Panc1 (cell line): ENCODE data around the gene PREB. TPM values are rescaled to one million over a fixed set of nuclear protein-coding genes. Genes with fewer than 3 reads are reported as not detected.
A peak's percentile ranks its signal among the peaks of the same experiment; 100 is the strongest.

ENCODE experiments used
- ATAC-seq: fragments of 200-7000 bp; cut with Tn5 transposase; 2 replicates; pipeline ENCODE4 v1.9.1; 2020; ENCODE audit warnings: mild to moderate bottlenecking, moderate library complexity
- BruUV-seq: library from RNA; stranded (reverse); fragments of 400-500 nt; replicated peaks from 2 replicates; lab custom pipeline; 2021; lab: Mats Ljungman, UMichigan
- CTCF ChIA-PET: fragments of 300-600 bp; sonication (Branson Sonifier 250); formaldehyde crosslinking; loops from one replicate; lab custom pipeline; 2022; ENCODE audit warnings: antibody characterized with exemption; lab: Charles Lee
- POLR2A ChIA-PET: fragments of 300-600 bp; sonication (Branson Sonifier 250); formaldehyde crosslinking; loops from one replicate; lab custom pipeline; 2022; ENCODE audit warnings: antibody characterized with exemption; lab: Charles Lee
- DNase-seq: peaks from one replicate; pipeline ENCODE4 v3.0.0-alpha.2; 2010; ENCODE audit warnings: low read depth, low spot score
- H3K27ac ChIP-seq: 2 replicates; pipeline ENCODE4 v1.5.1; 2011; ENCODE audit warnings: mild to moderate bottlenecking, low read length, inconsistent platforms
- H3K27me3 ChIP-seq: fragments of 200-500 bp; sonication (Bioruptor generic); 2 replicates; pipeline ENCODE4 v1.6.0; 2014; ENCODE audit warnings: low read length, inconsistent platforms; ENCODE audit not compliant: control insufficient read depth, insufficient read depth
- H3K36me3 ChIP-seq: fragments of 200-500 bp; sonication (Bioruptor generic); 2 replicates; pipeline ENCODE4 v1.5.1; 2014; ENCODE audit warnings: inconsistent platforms, mild to moderate bottlenecking, low read length, moderate library complexity; ENCODE audit not compliant: control insufficient read depth, insufficient read depth
- H3K4me1 ChIP-seq: 2 replicates; pipeline ENCODE4 v1.5.1; 2011; ENCODE audit warnings: inconsistent platforms, mild to moderate bottlenecking, low read length, moderate library complexity; ENCODE audit not compliant: control insufficient read depth, insufficient read depth
- H3K4me3 ChIP-seq, 2 experiments: 2 replicates each; pipeline ENCODE4 v1.5.1; 2011 to 2012; ENCODE audit warnings: low read depth in 2 of 2, low read length in 2 of 2, mild to moderate bottlenecking in 2 of 2, inconsistent platforms in 1 of 2, moderate library complexity in 1 of 2
- H3K9me3 ChIP-seq: fragments of 200-500 bp; sonication (Bioruptor generic); 2 replicates; pipeline ENCODE4 v1.5.1; 2014; ENCODE audit warnings: low read depth, mild to moderate bottlenecking, inconsistent platforms, low read length, moderate library complexity; ENCODE audit not compliant: control insufficient read depth, insufficient read depth
- POLR2AphosphoS5 ChIP-seq: IDR thresholded peaks from 2 replicates; pipeline ENCODE4 v1.6.1; 2012; ENCODE audit warnings: mild to moderate bottlenecking, low read depth, low read length, moderate library complexity
- SIN3A ChIP-seq: IDR thresholded peaks from 2 replicates; pipeline ENCODE4 v1.6.1; 2012; ENCODE audit warnings: low read depth, mild to moderate bottlenecking, low read length, moderate library complexity, borderline replicate concordance; ENCODE audit not compliant: insufficient read depth
- TCF7L2 ChIP-seq: IDR thresholded peaks from 2 replicates; pipeline ENCODE4 v1.6.1; 2011; ENCODE audit warnings: mild to moderate bottlenecking, low read depth, low read length, inconsistent platforms
- in situ Hi-C: cut with HindIII; loops from 2 replicates; pipeline ENCODE4 v1.10.0; 2016; ENCODE audit warnings: low sequenced_read_pairs, low pct_unique_long_range_greater_than_20kb
- intact Hi-C: fragments of 100-400 bp; cut with micrococcal nuclease; formaldehyde crosslinking; loops from one replicate; pipeline ENCODE4 v1.10.0; 2022; ENCODE audit not compliant: unreplicated experiment
- total RNA-seq: library from RNA; stranded (reverse); gene quantifications from one replicate; pipeline ENCODE4 v1.2.1, GENCODE V29; 2021; ENCODE audit not compliant: unreplicated experiment
- TF ChIP-seq, protein P1 (sequence below): fragments of 450-650 bp; IDR thresholded peaks from 2 replicates; pipeline ENCODE4 v1.5.1; 2017; ENCODE audit warnings: mild to moderate bottlenecking
- TF ChIP-seq, protein P2 (sequence below), 2 experiments: IDR thresholded peaks; 2 replicates each; pipeline ENCODE4 v1.6.1; 2011 to 2012; ENCODE audit warnings: low read depth in 2 of 2, control low read depth in 1 of 2, low read length in 1 of 2, mild to moderate bottlenecking in 1 of 2, moderate library complexity in 1 of 2; ENCODE audit not compliant: insufficient read depth in 1 of 2

Gene PREB
- total RNA-seq, 1 experiment from 2014 or later, result 60.9 TPM

DNA sequence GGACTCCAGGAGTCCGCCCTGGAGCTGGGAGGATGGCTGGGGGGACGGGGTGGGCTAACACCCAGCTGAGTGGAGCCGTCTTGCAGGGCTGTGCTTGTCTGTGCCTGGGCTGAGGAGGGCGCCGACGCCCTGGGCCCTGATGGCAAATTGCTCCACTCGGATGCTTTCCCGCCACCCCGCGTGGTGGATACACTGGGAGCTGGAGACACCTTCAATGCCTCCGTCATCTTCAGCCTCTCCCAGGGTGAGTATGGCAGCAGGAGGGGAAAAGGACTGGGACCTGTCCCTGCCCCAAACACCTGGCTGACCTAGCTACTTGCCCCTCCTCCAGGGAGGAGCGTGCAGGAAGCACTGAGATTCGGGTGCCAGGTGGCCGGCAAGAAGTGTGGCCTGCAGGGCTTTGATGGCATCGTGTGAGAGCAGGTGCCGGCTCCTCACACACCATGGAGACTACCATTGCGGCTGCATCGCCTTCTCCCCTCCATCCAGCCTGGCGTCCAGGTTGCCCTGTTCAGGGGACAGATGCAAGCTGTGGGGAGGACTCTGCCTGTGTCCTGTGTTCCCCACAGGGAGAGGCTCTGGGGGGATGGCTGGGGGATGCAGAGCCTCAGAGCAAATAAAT lies 35.0 kb downstream of the PREB start:
- intact Hi-C loops, result loop anchor here (5.0 kb wide), 1 partner anchor 183 kb away; the partner anchor contains the start of gene TRIM54
- H3K27me3 ChIP-seq, result no peaks in the 10 kb centered on the region
- H3K27ac ChIP-seq, result no peak overlapping the region
- TF ChIP-seq TCF7L2 (no peak), POLR2AphosphoS5 (no peak), SIN3A (no peak)
- TF ChIP-seq, protein P1, sequence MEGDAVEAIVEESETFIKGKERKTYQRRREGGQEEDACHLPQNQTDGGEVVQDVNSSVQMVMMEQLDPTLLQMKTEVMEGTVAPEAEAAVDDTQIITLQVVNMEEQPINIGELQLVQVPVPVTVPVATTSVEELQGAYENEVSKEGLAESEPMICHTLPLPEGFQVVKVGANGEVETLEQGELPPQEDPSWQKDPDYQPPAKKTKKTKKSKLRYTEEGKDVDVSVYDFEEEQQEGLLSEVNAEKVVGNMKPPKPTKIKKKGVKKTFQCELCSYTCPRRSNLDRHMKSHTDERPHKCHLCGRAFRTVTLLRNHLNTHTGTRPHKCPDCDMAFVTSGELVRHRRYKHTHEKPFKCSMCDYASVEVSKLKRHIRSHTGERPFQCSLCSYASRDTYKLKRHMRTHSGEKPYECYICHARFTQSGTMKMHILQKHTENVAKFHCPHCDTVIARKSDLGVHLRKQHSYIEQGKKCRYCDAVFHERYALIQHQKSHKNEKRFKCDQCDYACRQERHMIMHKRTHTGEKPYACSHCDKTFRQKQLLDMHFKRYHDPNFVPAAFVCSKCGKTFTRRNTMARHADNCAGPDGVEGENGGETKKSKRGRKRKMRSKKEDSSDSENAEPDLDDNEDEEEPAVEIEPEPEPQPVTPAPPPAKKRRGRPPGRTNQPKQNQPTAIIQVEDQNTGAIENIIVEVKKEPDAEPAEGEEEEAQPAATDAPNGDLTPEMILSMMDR, result no peak
- TF ChIP-seq, protein P2, sequence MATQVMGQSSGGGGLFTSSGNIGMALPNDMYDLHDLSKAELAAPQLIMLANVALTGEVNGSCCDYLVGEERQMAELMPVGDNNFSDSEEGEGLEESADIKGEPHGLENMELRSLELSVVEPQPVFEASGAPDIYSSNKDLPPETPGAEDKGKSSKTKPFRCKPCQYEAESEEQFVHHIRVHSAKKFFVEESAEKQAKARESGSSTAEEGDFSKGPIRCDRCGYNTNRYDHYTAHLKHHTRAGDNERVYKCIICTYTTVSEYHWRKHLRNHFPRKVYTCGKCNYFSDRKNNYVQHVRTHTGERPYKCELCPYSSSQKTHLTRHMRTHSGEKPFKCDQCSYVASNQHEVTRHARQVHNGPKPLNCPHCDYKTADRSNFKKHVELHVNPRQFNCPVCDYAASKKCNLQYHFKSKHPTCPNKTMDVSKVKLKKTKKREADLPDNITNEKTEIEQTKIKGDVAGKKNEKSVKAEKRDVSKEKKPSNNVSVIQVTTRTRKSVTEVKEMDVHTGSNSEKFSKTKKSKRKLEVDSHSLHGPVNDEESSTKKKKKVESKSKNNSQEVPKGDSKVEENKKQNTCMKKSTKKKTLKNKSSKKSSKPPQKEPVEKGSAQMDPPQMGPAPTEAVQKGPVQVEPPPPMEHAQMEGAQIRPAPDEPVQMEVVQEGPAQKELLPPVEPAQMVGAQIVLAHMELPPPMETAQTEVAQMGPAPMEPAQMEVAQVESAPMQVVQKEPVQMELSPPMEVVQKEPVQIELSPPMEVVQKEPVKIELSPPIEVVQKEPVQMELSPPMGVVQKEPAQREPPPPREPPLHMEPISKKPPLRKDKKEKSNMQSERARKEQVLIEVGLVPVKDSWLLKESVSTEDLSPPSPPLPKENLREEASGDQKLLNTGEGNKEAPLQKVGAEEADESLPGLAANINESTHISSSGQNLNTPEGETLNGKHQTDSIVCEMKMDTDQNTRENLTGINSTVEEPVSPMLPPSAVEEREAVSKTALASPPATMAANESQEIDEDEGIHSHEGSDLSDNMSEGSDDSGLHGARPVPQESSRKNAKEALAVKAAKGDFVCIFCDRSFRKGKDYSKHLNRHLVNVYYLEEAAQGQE (IDR thresholded peaks at IDR 0.05; ENCODE audit: insufficient read depth in 1 of 2, low read depth in 2 of 2, low read length in 1 of 2), result no peak
- DNase-seq, result no peak
- no peak overlapping the region for H3K4me3 ChIP-seq
- no peaks in the 10 kb centered on the region for H3K9me3 ChIP-seq
- H3K4me1 ChIP-seq, result no peaks in the 10 kb centered on the region
- CTCF ChIA-PET, result interaction anchor here (0.5 to 1.2 kb wide), 2 partner anchors 63 to 92 kb away, joined by 3 to 4 read pairs; no protein-coding TSS in a partner anchor
- POLR2A ChIA-PET, result interaction anchor here (0.6 kb wide), 1 partner anchor 180 kb away, joined by 3 read pairs; no protein-coding TSS in a partner anchor
- BruUV-seq, result no TSS peak
- no peaks in the 10 kb centered on the region for H3K36me3 ChIP-seq
- peak; percentile 14; the same call in 1 of the 2 replicates for ATAC-seq
- in situ Hi-C loops, result no loop called here

DNA sequence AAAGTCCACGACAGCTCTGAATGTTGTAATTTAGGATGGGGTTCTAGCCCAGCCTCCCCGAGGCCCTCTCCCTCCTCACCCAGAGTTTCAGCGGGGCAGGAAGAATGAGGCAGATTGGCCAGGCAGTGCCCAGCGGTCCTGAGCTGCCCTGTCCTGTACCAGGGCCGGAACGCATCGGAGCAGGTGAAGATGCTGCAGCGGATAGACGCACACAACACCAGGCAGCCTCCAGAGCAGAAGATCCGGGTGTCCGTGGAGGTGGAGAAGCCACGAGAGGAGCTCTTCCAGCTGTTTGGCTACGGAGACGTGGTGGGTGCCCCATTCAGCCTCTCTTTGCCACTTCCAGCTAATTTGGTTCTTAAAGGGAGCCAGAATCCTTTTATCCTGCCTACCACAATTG lies 37.1 kb downstream of the PREB start:
- H3K9me3 ChIP-seq, result no peaks in the 10 kb centered on the region
- no peak for DNase-seq
- in situ Hi-C loops (no loop called here), intact Hi-C loops (loop anchor here (5.0 kb wide), 1 partner anchor 185 kb away; the partner anchor contains the start of gene TRIM54)
- TF ChIP-seq, protein P2 (IDR thresholded peaks at IDR 0.05; ENCODE audit: insufficient read depth in 1 of 2, low read depth in 2 of 2, low read length in 1 of 2), result no peak
- TF ChIP-seq POLR2AphosphoS5 (no peak), TCF7L2 (no peak), SIN3A (no peak)
- TF ChIP-seq, protein P1, result no peak
- ATAC-seq, result no peak
- ChIA-PET CTCF (interaction anchor here (0.8 to 1.1 kb wide), 2 partner anchors 73 to 94 kb away, joined by 3 to 4 read pairs; no protein-coding TSS in a partner anchor), POLR2A (interaction anchor here (1.0 kb wide), 1 partner anchor 185 kb away, joined by 3 read pairs; the partner anchor contains the start of gene TRIM54)
- BruUV-seq, result no TSS peak
- H3K27ac ChIP-seq, result no peak overlapping the region
- no peaks in the 10 kb centered on the region for H3K36me3 ChIP-seq
- no peaks in the 10 kb centered on the region for H3K4me1 ChIP-seq
- no peaks in the 10 kb centered on the region for H3K27me3 ChIP-seq
- no peak overlapping the region for H3K4me3 ChIP-seq
